Body of pancreas (tissue), 4 donors: Measurements from ENCODE around the gene VAPA. TPM values are rescaled to one million over a fixed set of nuclear protein-coding genes. Genes with fewer than 3 reads are reported as not detected.

Source experiments
- ATAC-seq: fragments of 150-250 bp; one replicate; pipeline ENCODE4 v1.9.1; 2016
- DNase-seq, 4 donors: peaks; one replicate each; pipeline ENCODE4 v3.0.0-alpha.2; 2019
- H3K27ac ChIP-seq, 4 donors: fragments of 200-600 bp; sonication (generic); 1 replicate in 3 of 4; 2 replicates in 1 of 4; pipeline versions ENCODE4 v1.5.1 to v1.6.1; 2016 to 2019; ENCODE audit warnings: mild to moderate bottlenecking in 1 of 4, mixed read lengths in 1 of 4, moderate library complexity in 1 of 4
- H3K27me3 ChIP-seq, 2 donors: fragments of 200-600 bp; sonication (generic); one replicate each; pipeline ENCODE4 v1.6.0; 2016; ENCODE audit warnings: mild to moderate bottlenecking in 1 of 2
- H3K36me3 ChIP-seq, 2 donors: fragments of 200-600 bp; sonication (generic); replicated peaks in 1 of 2; 2 replicates each; pipeline ENCODE4 v1.5.1; 2016; ENCODE audit warnings: low read depth in 2 of 2; ENCODE audit not compliant: insufficient read depth in 1 of 2
- H3K4me1 ChIP-seq: fragments of 200-600 bp; sonication (generic); one replicate; pipeline ENCODE4 v1.6.0; 2016
- H3K4me3 ChIP-seq, 2 donors: fragments of 200-600 bp; sonication (generic); 1 replicate in 1 of 2; 2 replicates in 1 of 2; pipeline ENCODE4 v1.5.1; 2016 to 2019
- H3K9me3 ChIP-seq, 3 donors: fragments of 200-600 bp; sonication (generic); 1 replicate in 2 of 3; 2 replicates in 1 of 3; pipeline ENCODE4 v1.5.1; 2016
- POLR2A ChIP-seq, 3 donors: fragments of 450-650 bp; IDR thresholded peaks; one replicate each; pipeline ENCODE4 v1.6.1; 2016; ENCODE audit warnings: antibody characterized with exemption in 3 of 3, mild to moderate bottlenecking in 2 of 3
- WGBS, 2 donors: methylation state at CpG; one replicate each; pipeline ENCODE4 v1.1.5; 2017; 5-methylcytosine and 5-hydroxymethylcytosine counted together
- intact Hi-C: fragments of 100-400 bp; cut with DNase I; formaldehyde crosslinking; loops from one replicate; pipeline ENCODE4 v1.15.1; 2023
- total RNA-seq, 2 donors: library from RNA; depleted of rRNA; stranded (reverse); fragments of >200 nt; gene quantifications; one replicate each; pipeline ENCODE4 v1.1.0, GENCODE V29; 2016
- TF ChIP-seq, protein P1 (sequence below), 7 experiments: fragments of 450-650 bp in 4 of 7; fragments of 200-600 bp in 3 of 7; sonication (generic) in 3 of 7; IDR thresholded peaks; one replicate each; pipeline ENCODE4 v1.5.1; 2016 to 2019; ENCODE audit warnings: antibody characterized with exemption in 7 of 7

VAPA gene
- total RNA-seq, 2 donors from 2014 or later: 58.7 to 113 TPM

DNA sequence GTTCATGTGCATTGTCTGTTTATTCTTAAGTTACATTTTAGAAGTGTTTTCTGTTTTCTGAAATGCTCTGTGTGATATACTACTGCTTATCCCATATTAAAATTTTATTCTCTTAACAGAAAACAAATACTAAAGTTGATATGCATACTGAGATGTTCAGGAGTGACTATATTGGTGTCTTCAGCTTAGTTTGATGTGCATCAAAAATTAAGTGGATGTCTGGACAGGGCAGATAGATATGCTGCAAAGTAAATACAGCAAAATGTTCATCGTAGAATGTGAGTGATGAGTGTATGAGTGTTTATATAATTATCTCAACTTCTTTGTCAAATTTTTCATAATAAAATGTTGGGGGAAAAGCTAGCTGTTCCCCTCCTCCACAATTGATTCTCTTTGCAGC, 13.2 kb downstream of the VAPA start:
- H3K4me1 ChIP-seq: peaks cover 90% of the 10 kb centered on the region
- no peaks in the 10 kb centered on the region for H3K27me3 ChIP-seq
- H3K9me3 ChIP-seq: no peaks in the 10 kb centered on the region
- no peak for DNase-seq
- H3K36me3 ChIP-seq: no peaks in the 10 kb centered on the region
- H3K4me3 ChIP-seq: no peak overlapping the region
- no peak for ATAC-seq
- intact Hi-C loops: no loop called here
- no peak overlapping the region for H3K27ac ChIP-seq
- WGBS, 2 donors: 8 to 24% methylated on average over 1 of the region's 1 CpG
- no peak for TF ChIP-seq POLR2A (IDR thresholded peaks at IDR 0.05)
- TF ChIP-seq, protein P1, sequence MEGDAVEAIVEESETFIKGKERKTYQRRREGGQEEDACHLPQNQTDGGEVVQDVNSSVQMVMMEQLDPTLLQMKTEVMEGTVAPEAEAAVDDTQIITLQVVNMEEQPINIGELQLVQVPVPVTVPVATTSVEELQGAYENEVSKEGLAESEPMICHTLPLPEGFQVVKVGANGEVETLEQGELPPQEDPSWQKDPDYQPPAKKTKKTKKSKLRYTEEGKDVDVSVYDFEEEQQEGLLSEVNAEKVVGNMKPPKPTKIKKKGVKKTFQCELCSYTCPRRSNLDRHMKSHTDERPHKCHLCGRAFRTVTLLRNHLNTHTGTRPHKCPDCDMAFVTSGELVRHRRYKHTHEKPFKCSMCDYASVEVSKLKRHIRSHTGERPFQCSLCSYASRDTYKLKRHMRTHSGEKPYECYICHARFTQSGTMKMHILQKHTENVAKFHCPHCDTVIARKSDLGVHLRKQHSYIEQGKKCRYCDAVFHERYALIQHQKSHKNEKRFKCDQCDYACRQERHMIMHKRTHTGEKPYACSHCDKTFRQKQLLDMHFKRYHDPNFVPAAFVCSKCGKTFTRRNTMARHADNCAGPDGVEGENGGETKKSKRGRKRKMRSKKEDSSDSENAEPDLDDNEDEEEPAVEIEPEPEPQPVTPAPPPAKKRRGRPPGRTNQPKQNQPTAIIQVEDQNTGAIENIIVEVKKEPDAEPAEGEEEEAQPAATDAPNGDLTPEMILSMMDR (IDR thresholded peaks at IDR 0.05): no peak

DNA sequence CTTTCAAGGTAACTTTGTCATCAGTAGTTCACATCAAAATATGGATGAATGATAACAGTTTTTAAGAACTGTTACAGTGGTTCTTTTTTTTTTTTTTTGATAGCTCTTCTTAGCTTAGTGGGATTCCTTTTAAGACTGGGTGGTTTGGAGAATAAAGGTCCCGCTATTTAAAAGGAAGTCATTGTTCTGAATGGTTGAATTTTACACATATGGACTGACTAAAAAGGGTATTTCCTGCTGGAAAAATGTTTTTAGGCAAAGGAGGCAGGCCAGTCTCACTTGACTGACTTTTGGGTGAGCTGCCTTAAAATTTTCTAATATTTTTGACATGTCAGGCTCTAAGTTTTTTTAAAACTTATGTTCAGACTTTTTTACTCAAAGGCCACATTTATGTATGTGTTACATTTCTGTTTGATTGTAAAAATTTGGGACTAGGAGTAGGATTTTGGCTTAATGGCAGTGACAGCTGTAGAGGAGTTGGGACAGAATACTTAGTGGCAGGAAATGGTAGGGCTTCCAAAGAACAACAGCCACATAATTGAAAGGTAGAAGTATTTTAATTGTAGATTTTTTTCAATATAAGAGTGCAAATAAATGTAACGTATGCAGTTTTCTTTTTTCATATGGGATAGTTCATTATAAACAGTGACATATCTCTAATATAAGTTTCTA, 13.7 kb downstream of the VAPA start:
- Histone ChIP-seq H3K27ac (peak overlapping the region in 1 of 4 donors; percentile 36), H3K4me3 (no peak overlapping the region), H3K4me1 (peaks cover 88% of the 10 kb centered on the region), H3K27me3 (no peaks in the 10 kb centered on the region), H3K36me3 (peaks cover 0 to 1% of the 10 kb centered on the region in 2 donors), H3K9me3 (no peaks in the 10 kb centered on the region)
- TF ChIP-seq POLR2A (IDR thresholded peaks at IDR 0.05): no peak
- TF ChIP-seq, protein P1 (IDR thresholded peaks at IDR 0.05): no peak
- DNase-seq (no peak), ATAC-seq (no peak)
- intact Hi-C loops: no loop called here
- WGBS, 2 donors: 63 to 67% methylated on average over 2 of the region's 2 CpGs

DNA sequence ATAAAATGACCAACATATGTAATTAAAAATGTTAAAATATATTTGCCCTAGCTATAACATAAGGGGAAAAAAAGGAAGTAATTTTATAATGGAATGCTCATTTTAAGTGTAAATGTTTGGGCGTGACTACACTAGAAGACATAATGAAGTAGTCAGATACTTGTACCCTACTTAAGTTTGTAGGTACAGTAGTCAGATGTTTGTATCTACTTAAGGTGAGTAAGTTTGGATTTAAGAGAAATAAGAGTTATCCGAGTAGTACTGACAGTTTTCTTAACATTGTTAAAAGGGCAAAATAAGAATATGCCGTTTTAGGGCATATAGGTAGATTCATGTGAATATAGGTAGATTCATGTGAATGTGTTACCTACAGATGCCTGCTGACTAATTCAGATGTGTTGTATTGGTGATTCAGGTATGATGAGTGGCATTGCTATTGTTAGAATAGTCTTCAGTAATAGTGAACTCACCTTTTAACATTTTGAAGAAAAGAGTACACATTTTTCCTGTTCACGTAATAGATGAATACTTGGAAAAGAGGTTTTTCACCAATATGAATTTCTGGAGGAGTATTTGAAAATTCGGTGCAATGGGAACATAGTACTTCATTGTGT, 14.9 kb downstream of the VAPA start:
- no peak for TF ChIP-seq POLR2A (IDR thresholded peaks at IDR 0.05)
- TF ChIP-seq, protein P1 (IDR thresholded peaks at IDR 0.05): no peak
- no peak for ATAC-seq

DNA sequence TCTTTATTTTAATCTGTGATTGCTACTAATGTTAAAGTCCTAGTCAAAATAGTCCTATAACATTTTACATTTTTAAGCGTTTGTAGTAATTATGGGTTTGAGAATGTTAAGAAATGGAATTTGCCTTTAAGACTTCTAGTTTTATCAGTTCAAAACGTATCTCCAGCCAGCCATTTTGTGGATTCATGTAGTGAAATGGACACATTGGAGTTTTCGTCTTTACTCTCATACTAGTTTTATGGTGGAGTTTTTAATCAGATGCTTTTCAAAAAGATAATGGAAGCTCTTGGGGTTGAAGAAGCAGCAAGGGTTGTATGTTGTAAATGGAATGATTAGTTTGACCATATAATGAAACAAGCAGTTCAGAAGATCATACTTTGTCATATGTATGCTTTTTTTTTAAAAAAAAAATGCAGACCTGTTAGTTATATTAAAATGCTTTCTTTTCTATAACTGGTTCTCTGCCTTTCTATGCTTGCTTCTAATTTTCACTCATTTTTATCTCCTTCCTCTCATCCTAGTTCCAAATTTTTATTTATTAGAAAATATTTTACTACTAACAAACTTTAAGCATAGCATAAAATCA, 16.6 kb downstream of the VAPA start:
- peaks cover 83% of the 10 kb centered on the region for H3K4me1 ChIP-seq
- TF ChIP-seq, protein P1 (IDR thresholded peaks at IDR 0.05): no peak
- no peak for TF ChIP-seq POLR2A (IDR thresholded peaks at IDR 0.05)
- no peaks in the 10 kb centered on the region for H3K9me3 ChIP-seq
- no peak overlapping the region for H3K4me3 ChIP-seq
- no peak for ATAC-seq
- H3K27me3 ChIP-seq: no peaks in the 10 kb centered on the region
- 53 to 81% methylated on average over 3 of the region's 3 CpGs for WGBS, 2 donors
- H3K36me3 ChIP-seq: peaks cover 0 to 2% of the 10 kb centered on the region in 2 donors
- no peak overlapping the region for H3K27ac ChIP-seq
- no peak for DNase-seq
- intact Hi-C loops: no loop called here

More for the DNA sequence above, 14.9 kb downstream of the VAPA start:
- H3K4me3 ChIP-seq: no peak overlapping the region
- no peak for DNase-seq
- WGBS, 2 donors: 85 to 87% methylated on average over 5 of the region's 5 CpGs
- H3K36me3 ChIP-seq: peaks cover 0 to 2% of the 10 kb centered on the region in 2 donors
- no peaks in the 10 kb centered on the region for H3K27me3 ChIP-seq
- H3K27ac ChIP-seq: peak overlapping the region in 1 of 4 donors; percentile 7
- no peaks in the 10 kb centered on the region for H3K9me3 ChIP-seq
- H3K4me1 ChIP-seq: peaks cover 88% of the 10 kb centered on the region
- intact Hi-C loops: no loop called here
